ENCODE measurements around the gene ITGA2. TPM values are rescaled to one million over a fixed set of nuclear protein-coding genes. Genes with fewer than 3 reads are reported as not detected.

The ITGA2 gene
- total RNA-seq, 1 experiment from 2014 or later, result 1.5 TPM

Other genes starting within 250 kb of the ITGA2 start
- 4.3 and 14.8 TPM in 2 replicates for gene ITGA1, start 201.4 kb upstream of the ITGA2 start, total RNA-seq (2014; rRNA removed)
- gene PELO, start 201.4 kb upstream of the ITGA2 start, total RNA-seq (2014; rRNA removed), result 16.0 and 18.3 TPM in 2 replicates
- 67.6 and 76.3 TPM in 2 replicates for gene MOCS2, start 120.4 kb downstream of the ITGA2 start, total RNA-seq (2014; rRNA removed)

Measured in LHCN-M2 (cell line).